ENCODE results near the gene BEND5.

GRCh38 chr1:48704736-48705135, 72.0 kb downstream of the BEND5 start:
- TF ChIP-seq CTCF (IDR thresholded peaks at IDR 0.05) (no peak), POLR2AphosphoS5 (IDR thresholded peaks at IDR 0.05; ENCODE audit: insufficient read depth in 1 of 2, low read depth in 1 of 2) (no peak), POLR2A (IDR thresholded peaks at IDR 0.05) (no peak)
